GF-D8 (cell line): Measurements from ENCODE around the gene ZNF83.
"Not testable (repeated sequence)": the region's sequence is repeated elsewhere in the genome, so short reads cannot be mapped to it uniquely, and the experiment has no call there.

Source experiments
- DNase-seq: peaks from one replicate; lab custom pipeline; 2025; lab: John Stamatoyannopoulos, UW

Gene ZNF83

GRCh38 chr19:52639996-52640395 lies 1.8 kb upstream of the ZNF83 start:
- DNase-seq = no peak

- no peak for DNase-seq
These were observed 446 bp upstream of the ZNF83 start for GRCh38 chr19:52638601-52639000.

- DNase-seq = no peak
These were observed 2.2 kb downstream of the ZNF83 start for GRCh38 chr19:52635786-52636570.

GRCh38 chr19:52627441-52627840 lies 10.7 kb downstream of the ZNF83 start:
- DNase-seq = not testable (repeated sequence)

GRCh38 chr19:52626915-52627314 lies 11.2 kb downstream of the ZNF83 start:
- no peak for DNase-seq

GRCh38 chr19:52622261-52622660 lies 15.9 kb downstream of the ZNF83 start:
- no peak for DNase-seq

- DNase-seq = no peak
These were observed 16.8 kb downstream of the ZNF83 start for GRCh38 chr19:52621376-52621775.

GRCh38 chr19:52613299-52613906 lies 24.8 kb downstream of the ZNF83 start:
- no peak for DNase-seq

GRCh38 chr19:52603558-52604207 lies 34.5 kb downstream of the ZNF83 start:
- DNase-seq = no peak

- no peak for DNase-seq
These were observed 35.2 kb downstream of the ZNF83 start for GRCh38 chr19:52602941-52603340.

GRCh38 chr19:52601974-52602366 lies 36.2 kb downstream of the ZNF83 start:
- DNase-seq = peak; percentile 12

- peak; percentile 59 for DNase-seq
These were observed 36.9 kb downstream of the ZNF83 start for GRCh38 chr19:52601025-52601973.

- DNase-seq = no peak
These were observed 37.5 kb downstream of the ZNF83 start for GRCh38 chr19:52600639-52601024.

- DNase-seq = no peak
These were observed 38.9 kb downstream of the ZNF83 start for GRCh38 chr19:52599241-52599640.

GRCh38 chr19:52593441-52593840 lies 44.7 kb downstream of the ZNF83 start:
- not testable (repeated sequence) for DNase-seq

GRCh38 chr19:52592301-52592700 lies 45.9 kb downstream of the ZNF83 start:
- DNase-seq = no peak

- DNase-seq = no peak
These were observed 47.4 kb downstream of the ZNF83 start for GRCh38 chr19:52590728-52591127.

GRCh38 chr19:52585604-52586003 lies 52.6 kb downstream of the ZNF83 start:
- no peak for DNase-seq

GRCh38 chr19:52584736-52585440 lies 53.3 kb downstream of the ZNF83 start:
- DNase-seq = no peak

GRCh38 chr19:52570000-52570861 lies 67.9 kb downstream of the ZNF83 start, which contains the start of gene ZNF701:
TSS of gene ZNF701 (plus strand) at chr19:52570287. CDS start at chr19:52574148, 3,861 bp downstream.
- DNase-seq = peak; percentile 63
